Astrocyte (in vitro differentiated cells and primary cell): ENCODE data around the gene OR10T2. TPM values are rescaled to one million over a fixed set of nuclear protein-coding genes. Genes with fewer than 3 reads are reported as not detected.

Experiments used
- DNase-seq: peaks from one replicate; pipeline ENCODE4 v3.0.0-alpha.2; 2010; ENCODE audit warnings: low read depth
- FAIRE-seq: peaks from 2 replicates; lab custom pipeline; 2011; peaks lifted over from hg19 to GRCh38; lab: Jason Lieb, UNC
- H2AFZ ChIP-seq: 2 replicates; pipeline ENCODE4 v1.6.0; 2012; ENCODE audit warnings: low read depth, low read length, inconsistent platforms
- H3K27ac ChIP-seq: 2 replicates; pipeline ENCODE4 v1.5.1; 2011; ENCODE audit warnings: low read depth, low read length, inconsistent platforms
- H3K27me3 ChIP-seq: 2 replicates; pipeline ENCODE4 v1.6.0; 2011; ENCODE audit warnings: low read length, inconsistent platforms; ENCODE audit not compliant: insufficient read depth
- H3K36me3 ChIP-seq: 2 replicates; pipeline ENCODE4 v1.5.1; 2011; ENCODE audit warnings: low read length, inconsistent platforms; ENCODE audit not compliant: insufficient read depth
- H3K4me1 ChIP-seq: 2 replicates; pipeline ENCODE4 v1.5.1; 2011; ENCODE audit warnings: low read length, inconsistent platforms; ENCODE audit not compliant: insufficient read depth
- H3K4me2 ChIP-seq: 2 replicates; pipeline ENCODE4 v1.6.0; 2012; ENCODE audit warnings: low read length, inconsistent platforms
- H3K4me3 ChIP-seq: 2 replicates; pipeline ENCODE4 v1.5.1; 2011; ENCODE audit warnings: low read depth, mild to moderate bottlenecking, low read length, inconsistent platforms; ENCODE audit not compliant: insufficient read depth
- H3K79me2 ChIP-seq: 2 replicates; pipeline ENCODE4 v1.6.0; 2012; ENCODE audit warnings: mild to moderate bottlenecking, low read length, inconsistent platforms; ENCODE audit not compliant: insufficient read depth
- H3K9ac ChIP-seq: 2 replicates; pipeline ENCODE4 v1.6.0; 2012; ENCODE audit warnings: mild to moderate bottlenecking, low read length, inconsistent platforms
- H3K9me3 ChIP-seq: 2 replicates; pipeline ENCODE4 v1.5.1; 2012; ENCODE audit warnings: low read depth, mild to moderate bottlenecking, low read length, inconsistent platforms; ENCODE audit not compliant: insufficient read depth
- H4K20me1 ChIP-seq: 2 replicates; pipeline ENCODE4 v1.6.0; 2012; ENCODE audit warnings: low read length, inconsistent platforms; ENCODE audit not compliant: insufficient read depth
- H3K27ac Mint-ChIP-seq: one replicate; pipeline ENCODE4 v1.8.0; 2021; ENCODE audit warnings: mild to moderate bottlenecking, mixed read lengths; ENCODE audit not compliant: unreplicated experiment
- H3K27me3 Mint-ChIP-seq: one replicate; pipeline ENCODE4 v1.8.0; 2021; ENCODE audit warnings: low read depth, mixed read lengths; ENCODE audit not compliant: unreplicated experiment
- H3K36me3 Mint-ChIP-seq: one replicate; pipeline ENCODE4 v1.8.0; 2021; ENCODE audit warnings: low read depth, mixed read lengths; ENCODE audit not compliant: unreplicated experiment
- H3K4me1 Mint-ChIP-seq: one replicate; pipeline ENCODE4 v1.8.0; 2021; ENCODE audit warnings: low read depth, mixed read lengths; ENCODE audit not compliant: unreplicated experiment
- H3K4me3 Mint-ChIP-seq: one replicate; pipeline ENCODE4 v1.8.0; 2021; ENCODE audit warnings: mild to moderate bottlenecking, moderate library complexity, mixed read lengths; ENCODE audit not compliant: unreplicated experiment
- H3K9me3 Mint-ChIP-seq: one replicate; pipeline ENCODE4 v1.8.0; 2021; ENCODE audit warnings: mild to moderate bottlenecking, mixed read lengths; ENCODE audit not compliant: unreplicated experiment
- EZH2 ChIP-seq: IDR thresholded peaks from 2 replicates; pipeline ENCODE4 v1.6.1; 2012; ENCODE audit warnings: mild to moderate bottlenecking, low read length, inconsistent platforms; ENCODE audit not compliant: insufficient read depth
- total RNA-seq: library from RNA; stranded (reverse); gene quantifications from 2 replicates; pipeline ENCODE4 v1.2.1, GENCODE V29; 2021
- TF ChIP-seq, protein P1 (sequence below): IDR thresholded peaks from 2 replicates; pipeline ENCODE4 v1.5.1; 2011; ENCODE audit warnings: low read depth, mild to moderate bottlenecking, inconsistent platforms, low read length, moderate library complexity; ENCODE audit not compliant: insufficient read depth

Gene OR10T2
- total RNA-seq, 1 donor from 2014 or later, result not detected

DNA sequence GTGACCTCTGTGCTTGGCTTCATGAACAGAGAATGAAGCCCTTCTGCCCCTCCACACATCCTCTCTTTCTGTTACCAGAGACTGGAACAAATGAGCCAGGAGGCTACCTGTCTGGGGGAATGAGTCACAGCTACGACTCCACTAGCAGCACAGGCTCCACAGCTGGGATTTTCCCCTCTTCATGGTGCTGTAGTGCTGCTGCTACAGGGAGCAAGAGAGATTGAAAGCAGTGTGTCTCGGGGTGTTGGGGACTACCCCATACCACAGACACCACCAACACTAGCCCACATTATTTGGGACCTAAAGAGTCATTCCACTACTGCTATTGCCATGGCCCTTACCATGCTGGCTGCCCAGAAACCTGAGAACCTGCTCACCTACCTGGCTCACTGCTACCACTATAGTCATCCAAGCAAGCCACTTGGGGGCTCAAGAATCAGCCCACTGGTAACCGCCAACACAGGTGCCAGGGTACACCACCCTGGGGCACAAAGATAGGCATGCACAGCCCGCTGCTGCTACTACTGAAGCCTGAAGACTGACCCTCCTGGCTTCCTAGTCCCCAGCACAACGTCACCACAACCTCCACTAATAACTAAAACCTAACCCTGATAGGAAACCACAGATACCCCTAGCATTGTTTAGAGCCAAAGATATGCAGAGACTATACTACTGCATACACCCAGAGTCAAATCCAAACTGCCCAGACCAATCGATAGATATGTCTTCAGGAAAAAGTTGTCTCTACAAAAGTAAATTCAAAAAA lies 27.9 kb downstream of the OR10T2 start:
- Histone ChIP-seq H2AFZ (no peak overlapping the region), H4K20me1 (no peaks in the 10 kb centered on the region), H3K4me1 (no peaks in the 10 kb centered on the region), H3K36me3 (no peaks in the 10 kb centered on the region), H3K79me2 (no peaks in the 10 kb centered on the region), H3K4me3 (no peak overlapping the region), H3K9me3 (peaks cover 8% of the 10 kb centered on the region), H3K4me2 (no peak overlapping the region), H3K27me3 (no peaks in the 10 kb centered on the region), H3K27ac (no peak overlapping the region), H3K9ac (no peak overlapping the region)
- Mint-ChIP-seq H3K27ac (no peak overlapping the region), H3K4me3 (no peak overlapping the region), H3K9me3 (peaks cover 7% of the 10 kb centered on the region), H3K27me3 (no peaks in the 10 kb centered on the region), H3K4me1 (peaks cover 4% of the 10 kb centered on the region), H3K36me3 (no peaks in the 10 kb centered on the region)
- FAIRE-seq (no peak), DNase-seq (no peak)
- TF ChIP-seq EZH2, result no peak
- TF ChIP-seq, protein P1, sequence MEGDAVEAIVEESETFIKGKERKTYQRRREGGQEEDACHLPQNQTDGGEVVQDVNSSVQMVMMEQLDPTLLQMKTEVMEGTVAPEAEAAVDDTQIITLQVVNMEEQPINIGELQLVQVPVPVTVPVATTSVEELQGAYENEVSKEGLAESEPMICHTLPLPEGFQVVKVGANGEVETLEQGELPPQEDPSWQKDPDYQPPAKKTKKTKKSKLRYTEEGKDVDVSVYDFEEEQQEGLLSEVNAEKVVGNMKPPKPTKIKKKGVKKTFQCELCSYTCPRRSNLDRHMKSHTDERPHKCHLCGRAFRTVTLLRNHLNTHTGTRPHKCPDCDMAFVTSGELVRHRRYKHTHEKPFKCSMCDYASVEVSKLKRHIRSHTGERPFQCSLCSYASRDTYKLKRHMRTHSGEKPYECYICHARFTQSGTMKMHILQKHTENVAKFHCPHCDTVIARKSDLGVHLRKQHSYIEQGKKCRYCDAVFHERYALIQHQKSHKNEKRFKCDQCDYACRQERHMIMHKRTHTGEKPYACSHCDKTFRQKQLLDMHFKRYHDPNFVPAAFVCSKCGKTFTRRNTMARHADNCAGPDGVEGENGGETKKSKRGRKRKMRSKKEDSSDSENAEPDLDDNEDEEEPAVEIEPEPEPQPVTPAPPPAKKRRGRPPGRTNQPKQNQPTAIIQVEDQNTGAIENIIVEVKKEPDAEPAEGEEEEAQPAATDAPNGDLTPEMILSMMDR, result no peak

DNA sequence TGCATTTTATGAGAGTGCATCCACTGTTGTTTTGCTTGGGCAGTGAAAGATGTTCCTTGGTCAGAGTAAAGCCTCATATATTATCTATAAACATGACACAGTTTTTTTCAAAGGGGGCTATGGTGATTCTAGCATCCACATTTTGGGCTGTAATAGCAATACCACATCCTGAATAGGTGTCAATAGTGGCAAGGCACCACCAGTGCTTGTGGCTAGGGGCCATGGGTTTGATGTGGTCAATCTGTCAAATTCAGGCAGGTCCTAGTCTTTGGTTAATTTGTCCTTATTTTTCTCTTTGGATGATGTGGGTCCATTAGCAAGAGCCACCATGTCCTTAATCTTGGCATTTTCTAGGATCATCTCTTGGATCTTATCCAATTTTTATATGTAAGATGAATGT lies 32.5 kb downstream of the OR10T2 start:
- no peak overlapping the region for H3K27ac Mint-ChIP-seq
- Histone ChIP-seq H3K9me3 (peaks cover 10% of the 10 kb centered on the region), H3K4me3 (no peak overlapping the region), H3K79me2 (no peaks in the 10 kb centered on the region), H3K27ac (no peak overlapping the region), H3K36me3 (no peaks in the 10 kb centered on the region), H3K9ac (no peak overlapping the region), H3K27me3 (no peaks in the 10 kb centered on the region), H2AFZ (no peak overlapping the region), H4K20me1 (no peaks in the 10 kb centered on the region), H3K4me2 (no peak overlapping the region), H3K4me1 (no peaks in the 10 kb centered on the region)
- no peak for FAIRE-seq
- DNase-seq, result no peak
- H3K4me1 Mint-ChIP-seq, result peaks cover 4% of the 10 kb centered on the region
- H3K27me3 Mint-ChIP-seq, result peaks cover 2% of the 10 kb centered on the region
- H3K9me3 Mint-ChIP-seq, result no peaks in the 10 kb centered on the region
- no peak overlapping the region for H3K4me3 Mint-ChIP-seq
- H3K36me3 Mint-ChIP-seq, result no peaks in the 10 kb centered on the region
- TF ChIP-seq EZH2, result no peak
- TF ChIP-seq, protein P1, result no peak

DNA sequence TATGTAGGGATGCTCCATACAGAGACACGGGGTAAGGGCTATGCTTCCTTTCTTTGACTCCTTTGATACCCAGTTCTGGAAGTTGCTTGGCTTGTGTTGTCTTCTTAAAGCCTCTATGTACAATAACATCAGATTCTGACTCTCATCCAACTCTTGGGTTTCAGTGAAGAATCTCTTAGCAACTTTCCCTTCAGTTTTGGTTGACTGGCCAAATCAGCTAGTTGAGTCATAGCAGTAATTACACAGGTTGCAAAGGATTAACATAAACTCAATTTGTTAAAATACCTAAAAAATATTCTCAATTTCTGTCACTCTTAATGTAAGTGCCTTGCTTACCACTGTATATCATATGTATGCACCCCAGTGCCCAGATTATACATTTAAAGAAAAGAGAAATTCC lies 36.3 kb downstream of the OR10T2 start:
- no peak for DNase-seq

More for the DNA sequence above, 36.3 kb downstream of the OR10T2 start:
- Histone ChIP-seq H3K4me1 (no peaks in the 10 kb centered on the region), H3K27ac (no peak overlapping the region), H3K79me2 (no peaks in the 10 kb centered on the region), H2AFZ (no peak overlapping the region), H4K20me1 (no peaks in the 10 kb centered on the region), H3K4me2 (no peak overlapping the region), H3K9me3 (peaks cover 5% of the 10 kb centered on the region), H3K9ac (no peak overlapping the region), H3K27me3 (no peaks in the 10 kb centered on the region), H3K4me3 (no peak overlapping the region), H3K36me3 (no peaks in the 10 kb centered on the region)
- Mint-ChIP-seq H3K27me3 (peaks cover 2% of the 10 kb centered on the region), H3K27ac (no peak overlapping the region), H3K4me3 (no peak overlapping the region), H3K36me3 (no peaks in the 10 kb centered on the region), H3K4me1 (no peaks in the 10 kb centered on the region), H3K9me3 (no peaks in the 10 kb centered on the region)
- FAIRE-seq, result no peak
- TF ChIP-seq EZH2, result no peak
- TF ChIP-seq, protein P1, result no peak
